PC-3 (cell line): ENCODE measurements around the gene DPH5. TPM values are rescaled to one million over a fixed set of nuclear protein-coding genes. Genes with fewer than 3 reads are reported as not detected.

Experiments
- ATAC-seq: fragments of 200-7000 bp; cut with Tn5 transposase; 2 replicates; pipeline ENCODE4 v1.9.1; 2020; ENCODE audit warnings: mild to moderate bottlenecking, moderate library complexity
- BruUV-seq: library from RNA; stranded (reverse); fragments of 400-500 nt; replicated peaks from 2 replicates; lab custom pipeline; 2021; lab: Mats Ljungman, UMichigan
- CTCF ChIA-PET: fragments of 300-600 bp; sonication (Branson Sonifier 250); formaldehyde crosslinking; loops from one replicate; lab custom pipeline; 2022; ENCODE audit warnings: antibody characterized with exemption; lab: Charles Lee
- POLR2A ChIA-PET: fragments of 300-600 bp; sonication (Branson Sonifier 250); formaldehyde crosslinking; loops from one replicate; lab custom pipeline; 2022; ENCODE audit warnings: antibody characterized with exemption; ENCODE audit not compliant: unreplicated experiment; lab: Charles Lee
- DNase-seq: peaks from one replicate; pipeline ENCODE4 v3.0.0-alpha.2; 2015
- H2AFZ ChIP-seq: fragments of 300-600 bp; sonication (generic); 2 replicates; pipeline ENCODE4 v1.6.0; 2016; ENCODE audit warnings: antibody characterized with exemption, low read length
- H3F3A ChIP-seq: fragments of 300-600 bp; sonication (generic); one replicate; pipeline ENCODE4 v1.6.0; 2017; ENCODE audit warnings: antibody characterized with exemption, low read length, control low read depth, mild to moderate bottlenecking; ENCODE audit not compliant: unreplicated experiment
- H3K27ac ChIP-seq: fragments of 300-600 bp; sonication (generic); 2 replicates; pipeline ENCODE4 v1.5.1; 2016; ENCODE audit warnings: mild to moderate bottlenecking, low read length
- H3K27me3 ChIP-seq: fragments of 300-600 bp; sonication (generic); 2 replicates; pipeline ENCODE4 v1.6.1; 2016; ENCODE audit warnings: low read length, mixed read lengths
- H3K36me3 ChIP-seq: fragments of 300-600 bp; sonication (generic); 2 replicates; pipeline ENCODE4 v1.6.1; 2016; ENCODE audit warnings: low read depth, mixed run types, low read length, mixed read lengths
- H3K4me1 ChIP-seq: fragments of 300-600 bp; sonication (generic); 2 replicates; pipeline ENCODE4 v1.5.1; 2016; ENCODE audit warnings: low read length; ENCODE audit not compliant: insufficient read depth
- H3K4me2 ChIP-seq: fragments of 300-600 bp; sonication (generic); 2 replicates; pipeline ENCODE4 v1.6.0; 2016; ENCODE audit warnings: low read length
- H3K4me3 ChIP-seq: fragments of 300-600 bp; sonication (generic); 2 replicates; pipeline ENCODE4 v1.5.1; 2016; ENCODE audit warnings: mild to moderate bottlenecking, low read length, mixed read lengths
- H3K79me2 ChIP-seq: fragments of 300-600 bp; sonication (generic); 2 replicates; pipeline ENCODE4 v1.6.1; 2017; ENCODE audit warnings: low read length, mixed read lengths
- H3K9ac ChIP-seq: fragments of 300-600 bp; sonication (generic); 2 replicates; pipeline ENCODE4 v1.6.0; 2016; ENCODE audit warnings: mild to moderate bottlenecking, low read length
- H3K9me2 ChIP-seq: fragments of 300-600 bp; sonication (generic); replicated peaks from 2 replicates; pipeline ENCODE4 v1.6.1; 2016; ENCODE audit warnings: mixed run types, low read length, mixed read lengths
- H3K9me3 ChIP-seq: fragments of 300-600 bp; sonication (generic); 2 replicates; pipeline ENCODE4 v1.6.1; 2016; ENCODE audit warnings: low read length, mixed read lengths
- H4K20me1 ChIP-seq: fragments of 300-600 bp; sonication (generic); 2 replicates; pipeline ENCODE4 v1.6.1; 2016; ENCODE audit warnings: low read length, mixed read lengths
- EZH2 ChIP-seq: fragments of 300-600 bp; sonication (generic); IDR thresholded peaks from one replicate; pipeline ENCODE4 v1.6.1; 2017; ENCODE audit warnings: antibody characterized with exemption, mild to moderate bottlenecking, low read length; ENCODE audit not compliant: unreplicated experiment
- EZH2phosphoT487 ChIP-seq: fragments of 300-600 bp; sonication (generic); IDR thresholded peaks from 2 replicates; pipeline ENCODE4 v1.6.1; 2018; ENCODE audit warnings: mild to moderate bottlenecking, antibody characterized with exemption, low read length, borderline replicate concordance
- intact Hi-C: fragments of 100-400 bp; cut with micrococcal nuclease; formaldehyde crosslinking; loops from 2 replicates; pipeline ENCODE4 v1.9.0; 2023
- total RNA-seq: library from RNA; depleted of rRNA; stranded (reverse); fragments of >200 nt; gene quantifications from 2 replicates; pipeline ENCODE4 v1.2.3, GENCODE V29; 2014
- TF ChIP-seq, protein P1 (sequence below): fragments of 300-600 bp; sonication (generic); conservative IDR thresholded peaks from 2 replicates; pipeline ENCODE4 v1.5.1; 2017; ENCODE audit warnings: antibody characterized with exemption, low read depth, mild to moderate bottlenecking, low read length

The DPH5 gene
- total RNA-seq, 1 experiment from 2014 or later: 24.9 TPM

DNA sequence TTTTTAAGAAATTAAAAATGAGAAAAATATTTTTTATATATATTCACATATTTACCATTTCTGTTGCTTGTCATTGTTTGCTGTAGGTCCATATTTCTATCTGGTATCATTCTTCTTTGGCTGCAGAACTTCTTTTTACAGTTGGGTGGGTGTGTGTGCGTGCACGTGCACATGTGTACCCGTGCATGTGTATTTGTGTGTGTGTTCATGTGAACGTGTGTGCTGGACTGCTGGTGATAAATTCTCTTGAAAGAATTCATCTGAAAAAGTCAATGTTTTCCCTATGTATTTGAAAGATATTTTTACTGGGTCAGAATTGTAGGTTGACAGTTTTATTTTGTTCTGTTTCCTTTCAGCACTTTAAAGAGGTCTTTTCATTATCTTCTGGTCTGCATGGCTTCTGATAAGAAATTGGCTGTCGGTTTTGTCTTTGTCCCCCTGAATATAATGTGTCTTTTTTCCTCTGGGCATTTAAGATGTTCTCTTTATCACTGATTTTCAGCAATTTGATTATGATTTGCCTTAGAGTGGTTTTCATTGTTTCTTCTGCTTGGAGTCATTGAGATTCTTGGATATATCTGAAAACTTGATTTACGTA lies 34.5 kb upstream of the DPH5 start:
- no peak overlapping the region for H2AFZ ChIP-seq
- H4K20me1 ChIP-seq: no peaks in the 10 kb centered on the region
- ChIA-PET POLR2A (no interaction called here), CTCF (interaction anchor here (0.7 kb wide), 1 partner anchor 124 kb away, joined by 5 read pairs; no protein-coding TSS in a partner anchor)
- no peaks in the 10 kb centered on the region for H3K36me3 ChIP-seq
- H3K4me2 ChIP-seq: no peak overlapping the region
- H3K79me2 ChIP-seq: no peaks in the 10 kb centered on the region
- no peak for DNase-seq
- no peaks in the 10 kb centered on the region for H3K4me1 ChIP-seq
- H3F3A ChIP-seq: no peaks in the 10 kb centered on the region
- TF ChIP-seq, protein P1, sequence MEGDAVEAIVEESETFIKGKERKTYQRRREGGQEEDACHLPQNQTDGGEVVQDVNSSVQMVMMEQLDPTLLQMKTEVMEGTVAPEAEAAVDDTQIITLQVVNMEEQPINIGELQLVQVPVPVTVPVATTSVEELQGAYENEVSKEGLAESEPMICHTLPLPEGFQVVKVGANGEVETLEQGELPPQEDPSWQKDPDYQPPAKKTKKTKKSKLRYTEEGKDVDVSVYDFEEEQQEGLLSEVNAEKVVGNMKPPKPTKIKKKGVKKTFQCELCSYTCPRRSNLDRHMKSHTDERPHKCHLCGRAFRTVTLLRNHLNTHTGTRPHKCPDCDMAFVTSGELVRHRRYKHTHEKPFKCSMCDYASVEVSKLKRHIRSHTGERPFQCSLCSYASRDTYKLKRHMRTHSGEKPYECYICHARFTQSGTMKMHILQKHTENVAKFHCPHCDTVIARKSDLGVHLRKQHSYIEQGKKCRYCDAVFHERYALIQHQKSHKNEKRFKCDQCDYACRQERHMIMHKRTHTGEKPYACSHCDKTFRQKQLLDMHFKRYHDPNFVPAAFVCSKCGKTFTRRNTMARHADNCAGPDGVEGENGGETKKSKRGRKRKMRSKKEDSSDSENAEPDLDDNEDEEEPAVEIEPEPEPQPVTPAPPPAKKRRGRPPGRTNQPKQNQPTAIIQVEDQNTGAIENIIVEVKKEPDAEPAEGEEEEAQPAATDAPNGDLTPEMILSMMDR: no peak
- TF ChIP-seq EZH2phosphoT487: no peak
- no peak for TF ChIP-seq EZH2
- no peaks in the 10 kb centered on the region for H3K27me3 ChIP-seq
- no peak overlapping the region for H3K9ac ChIP-seq
- no peaks in the 10 kb centered on the region for H3K9me3 ChIP-seq
- ATAC-seq: no peak
- no peak overlapping the region for H3K4me3 ChIP-seq
- no peaks in the 10 kb centered on the region for H3K9me2 ChIP-seq
- no TSS peak for BruUV-seq
- H3K27ac ChIP-seq: no peak overlapping the region
- intact Hi-C loops: no loop called here

DNA sequence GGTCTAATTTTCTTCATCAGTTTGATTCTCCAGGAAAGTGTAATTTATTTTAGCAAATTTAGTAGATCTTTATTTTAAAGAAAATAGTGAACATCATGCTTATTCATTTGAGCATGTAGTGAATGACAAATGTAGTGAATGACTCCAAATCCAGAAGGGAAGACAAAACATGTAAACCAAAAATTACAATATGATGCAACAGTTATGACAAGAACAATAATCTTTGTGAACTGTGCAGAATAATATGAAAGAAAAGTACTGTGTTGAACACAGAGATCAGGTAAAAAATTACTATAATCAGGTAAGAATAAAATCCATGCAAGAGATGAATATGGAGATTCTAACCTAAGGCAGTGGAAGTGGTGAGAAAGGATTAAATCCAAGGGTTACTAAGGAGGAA lies 30.0 kb upstream of the DPH5 start:
- no peak overlapping the region for H3K27ac ChIP-seq
- no peaks in the 10 kb centered on the region for H4K20me1 ChIP-seq
- H3K4me1 ChIP-seq: no peaks in the 10 kb centered on the region
- H3K9ac ChIP-seq: no peak overlapping the region
- H3K4me2 ChIP-seq: no peak overlapping the region
- H3K27me3 ChIP-seq: no peaks in the 10 kb centered on the region
- H3F3A ChIP-seq: no peaks in the 10 kb centered on the region
- no peaks in the 10 kb centered on the region for H3K9me2 ChIP-seq
- H3K9me3 ChIP-seq: no peaks in the 10 kb centered on the region
- POLR2A ChIA-PET: no interaction called here
- H3K36me3 ChIP-seq: no peaks in the 10 kb centered on the region
- CTCF ChIA-PET: no interaction called here
- BruUV-seq: no TSS peak
- TF ChIP-seq EZH2phosphoT487 (no peak), EZH2 (no peak)
- TF ChIP-seq, protein P1: no peak
- ATAC-seq (no peak), DNase-seq (no peak)
- no peak overlapping the region for H3K4me3 ChIP-seq
- intact Hi-C loops: no loop called here
- no peak overlapping the region for H2AFZ ChIP-seq
- no peaks in the 10 kb centered on the region for H3K79me2 ChIP-seq
